Heart left ventricle (tissue), 16 donors: ENCODE data around the gene LIMS2. TPM values are rescaled to one million over a fixed set of nuclear protein-coding genes. Genes with fewer than 3 reads are reported as not detected.

Experiments used
- ATAC-seq, 4 donors: fragments of 200-7000 bp; cut with Tn5 transposase; one replicate each; pipeline ENCODE4 v1.9.1; 2020 to 2022; ENCODE audit warnings: moderate library complexity in 4 of 4, mild to moderate bottlenecking in 3 of 4, moderate number of reproducible peaks in 1 of 4
- DNase-seq, 5 donors: peaks; one replicate each; pipeline ENCODE4 v3.0.0-alpha.2; 2020
- H3K27ac ChIP-seq, 12 donors: fragments of 200-600 bp; sonication (generic) in 4 of 12; one replicate each; pipeline versions ENCODE4 v1.5.0 to v1.8.0; 2016 to 2022; ENCODE audit warnings: mild to moderate bottlenecking in 2 of 12
- H3K27me3 ChIP-seq, 9 donors: fragments of 200-600 bp; sonication (generic) in 2 of 9; one replicate each; pipeline versions ENCODE4 v1.5.1 to v1.8.0; 2016 to 2022; ENCODE audit warnings: mild to moderate bottlenecking in 3 of 9
- H3K36me3 ChIP-seq, 9 donors: fragments of 200-600 bp; sonication (generic) in 2 of 9; one replicate each; pipeline versions ENCODE4 v1.5.0 to v1.8.0; 2018 to 2022; ENCODE audit warnings: mild to moderate bottlenecking in 2 of 9
- H3K4me1 ChIP-seq, 12 donors: fragments of 200-600 bp; sonication (generic) in 4 of 12; one replicate each; pipeline versions ENCODE4 v1.5.0 to v1.8.0; 2016 to 2022; ENCODE audit warnings: mild to moderate bottlenecking in 3 of 12
- H3K4me3 ChIP-seq, 12 donors: fragments of 200-600 bp; sonication (generic) in 4 of 12; one replicate each; pipeline versions ENCODE4 v1.5.0 to v1.8.0; 2017 to 2022; ENCODE audit warnings: mild to moderate bottlenecking in 9 of 12, moderate library complexity in 4 of 12
- H3K9me3 ChIP-seq, 12 donors: fragments of 200-600 bp; sonication (generic) in 4 of 12; one replicate each; pipeline versions ENCODE4 v1.5.0 to v1.8.0; 2016 to 2022; ENCODE audit warnings: mild to moderate bottlenecking in 1 of 12
- CTCF ChIP-seq, 12 donors: fragments of 200-600 bp; sonication (generic) in 4 of 12; IDR thresholded peaks; one replicate each; pipeline versions ENCODE4 v1.5.0 to v1.8.0; 2018 to 2022; ENCODE audit warnings: antibody characterized with exemption in 12 of 12, mild to moderate bottlenecking in 5 of 12
- POLR2A ChIP-seq, 2 donors: fragments of 450-650 bp; IDR thresholded peaks; one replicate each; pipeline ENCODE4 v1.6.1; 2017; ENCODE audit warnings: antibody characterized with exemption in 2 of 2, mild to moderate bottlenecking in 2 of 2, moderate library complexity in 2 of 2
- WGBS, 4 donors: extraction: QIAGEN DNeasy Blood & Tissue Kit in 2 of 4; methylation state at CpG; one replicate each; pipeline versions ENCODE4 v1.1.5 to v1.1.7; 2013 to 2018; 5-methylcytosine and 5-hydroxymethylcytosine counted together
- intact Hi-C, 10 donors: fragments of 100-400 bp; cut with DNase I; formaldehyde crosslinking; loops; one replicate each; pipeline versions ENCODE4 v1.11.1 to v1.14.2; 2022
- polyA plus RNA-seq, 2 donors: library from polyadenylated mRNA; stranded (reverse); fragments of 200-250 nt; gene quantifications; one replicate each; pipeline ENCODE4 v1.2.3, GENCODE V29; 2013
- total RNA-seq, 9 donors: library from RNA; depleted of rRNA in 2 of 9; stranded (reverse); fragments of >200 nt in 2 of 9; fragmentation: NEBNext Ultra II Directional in 3 of 9; extraction: Animal tissue kit (Norgen Biotek cat#: 25700) in 3 of 9; gene quantifications; one replicate each; pipeline versions ENCODE4 v1.1.0 to v1.2.4, GENCODE V29; 2016 to 2023
- donor health status: ischemic (EF 13 %, LVEDD 7.1; RV severe dilation, severe dysfunction).
- donor health status: healthy with polysubstance abuse.
- donor health status: DM: no; HTN: yes; CAD: no.
- donor health status: DM: no; HTN: no; CAD: no.
- donor health status: ischemic (EF 25% LVEDD 6.9; RV normal size, moderate dysfunction).
- donor health status: ischemic (EF 25% LVEDD 5.7; RV mildly dilated, moderate dysfunction).
- donor health status: healthy.
- donor health status: DM: yes; HTN: yes; CAD: no.
- donor health status: ischemic (EF 35%, LVEDD 5.7; RV mildly dilated, moderate dysfunction).
- donor health status: nonischemic (EF 11% LVEDD 7.7; RV severe dilation, severe dysfunction).
- donor health status: DM: yes; HTN: yes; CAD: no.
- donor health status: PGD.
- donor health status: ischemic (EF 29% LVEDD 5.4; RV normal size, mild dysfunction).
- donor health status: nonischemic (EF 23%, LVEDD 6.1; RV moderate dilation, normal function).

Gene LIMS2
- total and polyA plus RNA-seq, 11 donors: 97.1 to 293 (median 158) TPM

GRCh38 chr2:127659408-127660290 is 15.7 kb downstream of the LIMS2 start:
- peak overlapping the region; percentile 76 to 98 (median 87) for H3K27ac ChIP-seq
- TF ChIP-seq CTCF (IDR thresholded peaks at IDR 0.05): no peak
- no peak for TF ChIP-seq POLR2A (IDR thresholded peaks at IDR 0.05)
- WGBS, 4 donors: 24 to 44% (median 38%) methylated on average over 9 to 14 of the region's 14 CpGs
- ATAC-seq (peak; percentile 45 to 64 (median 46)), DNase-seq (peak; percentile 72 to 83 (median 74))
- peaks cover 0 to 15% (median 0%) of the 10 kb centered on the region in 9 donors for H3K27me3 ChIP-seq
- no peaks in the 10 kb centered on the region for H3K9me3 ChIP-seq
- intact Hi-C loops: loop anchor here in 2 of 10 donors (2.0 kb wide), 2 partner anchors 15 to 21 kb away; partner anchors contain the start of gene LIMS2 (in 1 of the 2)
- H3K4me3 ChIP-seq: peak overlapping the region in 2 of 12 donors; percentile 12 to 13
- H3K36me3 ChIP-seq: peaks cover 0 to 35% (median 20%) of the 10 kb centered on the region in 9 donors
- H3K4me1 ChIP-seq: peaks cover 24 to 99% (median 92%) of the 10 kb centered on the region in 12 donors

GRCh38 chr2:127658641-127659407 is 16.5 kb downstream of the LIMS2 start:
- peaks cover 0 to 7% (median 0%) of the 10 kb centered on the region in 9 donors for H3K27me3 ChIP-seq
- WGBS, 4 donors: 56 to 61% (median 59%) methylated on average over 15 to 20 of the region's 20 CpGs
- TF ChIP-seq CTCF (IDR thresholded peaks at IDR 0.05) (peak in 1 of 12 donors; percentile 6), POLR2A (IDR thresholded peaks at IDR 0.05) (no peak)
- peak overlapping the region; percentile 76 to 98 (median 87) for H3K27ac ChIP-seq
- DNase-seq: peak; percentile 29 to 83 (median 43)
- no peak overlapping the region for H3K4me3 ChIP-seq
- H3K36me3 ChIP-seq: peaks cover 0 to 44% (median 28%) of the 10 kb centered on the region in 9 donors
- peaks cover 24 to 99% (median 96%) of the 10 kb centered on the region in 12 donors for H3K4me1 ChIP-seq
- intact Hi-C loops: loop anchor here in 2 of 10 donors (2.0 kb wide), 2 partner anchors 16 to 22 kb away; partner anchors contain the start of gene LIMS2 (in 1 of the 2)
- H3K9me3 ChIP-seq: no peaks in the 10 kb centered on the region
- peak in 1 of 4 donors; percentile 11 for ATAC-seq

- H3K27ac ChIP-seq: peak overlapping the region; percentile 76 to 98 (median 87)
- H3K4me3 ChIP-seq: no peak overlapping the region
- WGBS, 4 donors: 83 to 89% (median 87%) methylated on average over 6 of the region's 6 CpGs
Observed at GRCh38 chr2:127658146-127658545, 17.2 kb downstream of the LIMS2 start.

More at GRCh38 chr2:127658146-127658545, 17.2 kb downstream of the LIMS2 start:
- peak in 1 of 5 donors; percentile 7 for DNase-seq
- TF ChIP-seq POLR2A (IDR thresholded peaks at IDR 0.05) (no peak), CTCF (IDR thresholded peaks at IDR 0.05) (no peak)
- Histone ChIP-seq H3K27me3 (peaks cover 0 to 2% (median 0%) of the 10 kb centered on the region in 9 donors), H3K4me1 (peaks cover 30 to 99% (median 96%) of the 10 kb centered on the region in 12 donors), H3K9me3 (no peaks in the 10 kb centered on the region), H3K36me3 (peaks cover 0 to 48% (median 34%) of the 10 kb centered on the region in 9 donors)
- no peak for ATAC-seq
- intact Hi-C loops: loop anchor here in 2 of 10 donors (2.0 kb wide), 2 partner anchors 17 to 23 kb away; partner anchors contain the start of gene LIMS2 (in 1 of the 2)
